HEK293 (cell line): ENCODE measurements around the gene MAP3K5.

Experiments used
- CTCF ChIA-PET: fragments of 350-600 bp; formaldehyde crosslinking; extraction: SDS; loops from one replicate; lab custom pipeline; 2021; ENCODE audit warnings: antibody characterized with exemption; lab: Yijun Ruan, JAX
- POLR2A ChIA-PET: fragments of 300-600 bp; formaldehyde crosslinking; extraction: SDS; loops from one replicate; lab custom pipeline; 2020; ENCODE audit warnings: antibody characterized with exemption, inconsistent platforms; lab: Yijun Ruan, JAX
- H3K27ac ChIP-seq: fragments of 200-500 bp; sonication (Bioruptor generic); 2 replicates; pipeline ENCODE4 v1.5.1; 2014; ENCODE audit warnings: low read depth, low read length, control low read depth, inconsistent platforms; ENCODE audit errors: extremely low read depth
- H3K36me3 ChIP-seq, 2 experiments: fragments of 200-500 bp in 1 of 2; sonication (Bioruptor generic) in 1 of 2; 1 replicate in 1 of 2; 2 replicates in 1 of 2; pipeline ENCODE4 v1.5.1; 2014 to 2017; ENCODE audit warnings: inconsistent platforms in 2 of 2, low read length in 2 of 2; ENCODE audit not compliant: control insufficient read depth in 2 of 2, insufficient read depth in 1 of 2
- H3K4me1 ChIP-seq: fragments of 200-500 bp; sonication (Bioruptor generic); 2 replicates; pipeline ENCODE4 v1.5.1; 2014; ENCODE audit warnings: mild to moderate bottlenecking, low read length, inconsistent platforms; ENCODE audit not compliant: control insufficient read depth, insufficient read depth
- H3K4me3 ChIP-seq: 2 replicates; pipeline ENCODE4 v1.5.1; 2011; ENCODE audit warnings: low read depth, mild to moderate bottlenecking, control low read depth, low read length, moderate library complexity
- H3K9me3 ChIP-seq: fragments of 200-500 bp; sonication (Bioruptor generic); 2 replicates; pipeline ENCODE4 v1.5.1; 2014; ENCODE audit warnings: low read depth, low read length, inconsistent platforms; ENCODE audit not compliant: control insufficient read depth, insufficient read depth
- BCL11A ChIP-seq: fragments of 450-650 bp; formaldehyde crosslinking; IDR thresholded peaks from 2 replicates; pipeline ENCODE4 v1.5.1; 2016; ENCODE audit warnings: low read depth, missing biosample characterization, missing genetic modification characterization
- GLIS1 ChIP-seq: fragments of 450-650 bp; formaldehyde crosslinking; IDR thresholded peaks from 2 replicates; pipeline ENCODE4 v1.5.1; 2016; ENCODE audit warnings: missing biosample characterization, missing genetic modification characterization
- HIC1 ChIP-seq: fragments of 450-650 bp; formaldehyde crosslinking; IDR thresholded peaks from 2 replicates; pipeline ENCODE4 v1.5.1; 2016; ENCODE audit warnings: missing biosample characterization, missing genetic modification characterization
- PRDM4 ChIP-seq: fragments of 450-650 bp; formaldehyde crosslinking; IDR thresholded peaks from 2 replicates; pipeline ENCODE4 v1.5.1; 2017; ENCODE audit warnings: missing biosample characterization, missing genetic modification characterization
- PRDM6 ChIP-seq: fragments of 450-650 bp; formaldehyde crosslinking; IDR thresholded peaks from 2 replicates; pipeline ENCODE4 v1.5.1; 2017; ENCODE audit warnings: missing biosample characterization, missing genetic modification characterization
- SP7 ChIP-seq: fragments of 450-650 bp; formaldehyde crosslinking; IDR thresholded peaks from 2 replicates; pipeline ENCODE4 v1.5.1; 2016; ENCODE audit warnings: missing biosample characterization, missing genetic modification characterization
- ZNF221 ChIP-seq: fragments of 450-650 bp; formaldehyde crosslinking; IDR thresholded peaks from 2 replicates; pipeline ENCODE4 v1.5.1; 2017; ENCODE audit warnings: missing biosample characterization, missing genetic modification characterization, borderline replicate concordance
- ZNF335 ChIP-seq: fragments of 450-650 bp; formaldehyde crosslinking; conservative IDR thresholded peaks from 2 replicates; pipeline ENCODE4 v1.5.1; 2016; ENCODE audit warnings: missing biosample characterization, missing genetic modification characterization
- ZNF521 ChIP-seq: fragments of 450-650 bp; formaldehyde crosslinking; IDR thresholded peaks from 2 replicates; pipeline ENCODE4 v1.5.1; 2017; ENCODE audit warnings: missing biosample characterization, mild to moderate bottlenecking, missing genetic modification characterization
- ZNF629 ChIP-seq: fragments of 450-650 bp; formaldehyde crosslinking; IDR thresholded peaks from 2 replicates; pipeline ENCODE4 v1.5.1; 2017; ENCODE audit warnings: missing biosample characterization, missing genetic modification characterization
- ZXDB ChIP-seq: fragments of 450-650 bp; formaldehyde crosslinking; IDR thresholded peaks from 2 replicates; pipeline ENCODE4 v1.5.1; 2016; ENCODE audit warnings: missing biosample characterization, missing genetic modification characterization
- TF ChIP-seq, protein P1 (sequence below): fragments of 450-650 bp; formaldehyde crosslinking; IDR thresholded peaks from 2 replicates; pipeline ENCODE4 v1.5.1; 2016; ENCODE audit warnings: missing biosample characterization, missing genetic modification characterization
- TF ChIP-seq, protein P2 (sequence below): fragments of 450-650 bp; IDR thresholded peaks from 2 replicates; pipeline ENCODE4 v1.5.1; 2018; ENCODE audit warnings: missing biosample characterization, missing genetic modification characterization
- TF ChIP-seq, protein P3 (sequence below): fragments of 450-650 bp; formaldehyde crosslinking; IDR thresholded peaks from 2 replicates; pipeline ENCODE4 v1.5.0; 2017; ENCODE audit warnings: missing biosample characterization, missing genetic modification characterization, borderline replicate concordance
- TF ChIP-seq, protein P4 (sequence below): fragments of 450-650 bp; formaldehyde crosslinking; IDR thresholded peaks from 2 replicates; pipeline ENCODE4 v1.5.1; 2016; ENCODE audit warnings: missing biosample characterization, missing genetic modification characterization, borderline replicate concordance

Gene MAP3K5

DNA sequence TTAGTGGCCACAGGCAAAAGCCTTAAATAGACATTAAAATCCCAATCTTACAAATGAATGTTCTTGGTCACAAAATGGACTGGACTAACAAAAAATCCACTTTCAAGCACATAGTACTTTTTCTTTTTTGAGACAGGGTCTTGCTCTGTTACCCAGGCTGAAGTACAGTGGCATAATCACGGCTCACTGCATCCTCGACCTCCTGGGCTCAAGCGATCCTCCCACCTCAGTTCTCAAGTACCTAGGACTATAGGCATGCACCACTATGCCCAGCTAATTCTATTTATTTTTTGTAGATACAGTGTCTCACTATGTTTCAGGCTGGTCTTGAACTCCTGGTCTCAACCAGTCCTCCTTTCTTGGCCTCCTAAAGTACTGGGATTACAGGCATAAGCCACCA lies 59.4 kb downstream of the MAP3K5 start (continued):
- no peak for TF ChIP-seq ZXDB
- TF ChIP-seq, protein P1, sequence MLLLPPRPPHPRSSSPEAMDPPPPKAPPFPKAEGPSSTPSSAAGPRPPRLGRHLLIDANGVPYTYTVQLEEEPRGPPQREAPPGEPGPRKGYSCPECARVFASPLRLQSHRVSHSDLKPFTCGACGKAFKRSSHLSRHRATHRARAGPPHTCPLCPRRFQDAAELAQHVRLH (tag by site-specific recombination): no peak
- no peak for TF ChIP-seq ZNF521
- TF ChIP-seq SP7 (tag by site-specific recombination): no peak
- TF ChIP-seq PRDM6 (tag by site-specific recombination): no peak

GRCh38 chr6:136729832-136730231 lies 62.4 kb downstream of the MAP3K5 start:
- H3K4me3 ChIP-seq: no peak overlapping the region
- TF ChIP-seq ZNF221: no peak
- TF ChIP-seq, protein P2, sequence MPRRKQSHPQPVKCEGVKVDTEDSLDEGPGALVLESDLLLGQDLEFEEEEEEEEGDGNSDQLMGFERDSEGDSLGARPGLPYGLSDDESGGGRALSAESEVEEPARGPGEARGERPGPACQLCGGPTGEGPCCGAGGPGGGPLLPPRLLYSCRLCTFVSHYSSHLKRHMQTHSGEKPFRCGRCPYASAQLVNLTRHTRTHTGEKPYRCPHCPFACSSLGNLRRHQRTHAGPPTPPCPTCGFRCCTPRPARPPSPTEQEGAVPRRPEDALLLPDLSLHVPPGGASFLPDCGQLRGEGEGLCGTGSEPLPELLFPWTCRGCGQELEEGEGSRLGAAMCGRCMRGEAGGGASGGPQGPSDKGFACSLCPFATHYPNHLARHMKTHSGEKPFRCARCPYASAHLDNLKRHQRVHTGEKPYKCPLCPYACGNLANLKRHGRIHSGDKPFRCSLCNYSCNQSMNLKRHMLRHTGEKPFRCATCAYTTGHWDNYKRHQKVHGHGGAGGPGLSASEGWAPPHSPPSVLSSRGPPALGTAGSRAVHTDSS (tag by site-specific recombination): no peak
- TF ChIP-seq ZNF335 (tag by site-specific recombination): no peak
- no peak for TF ChIP-seq PRDM4 (tag by site-specific recombination)
- no peak for TF ChIP-seq ZNF629 (tag by site-specific recombination)
- no peak for TF ChIP-seq HIC1 (tag by site-specific recombination)
- no peak for TF ChIP-seq GLIS1 (tag by site-specific recombination)
- TF ChIP-seq, protein P3, sequence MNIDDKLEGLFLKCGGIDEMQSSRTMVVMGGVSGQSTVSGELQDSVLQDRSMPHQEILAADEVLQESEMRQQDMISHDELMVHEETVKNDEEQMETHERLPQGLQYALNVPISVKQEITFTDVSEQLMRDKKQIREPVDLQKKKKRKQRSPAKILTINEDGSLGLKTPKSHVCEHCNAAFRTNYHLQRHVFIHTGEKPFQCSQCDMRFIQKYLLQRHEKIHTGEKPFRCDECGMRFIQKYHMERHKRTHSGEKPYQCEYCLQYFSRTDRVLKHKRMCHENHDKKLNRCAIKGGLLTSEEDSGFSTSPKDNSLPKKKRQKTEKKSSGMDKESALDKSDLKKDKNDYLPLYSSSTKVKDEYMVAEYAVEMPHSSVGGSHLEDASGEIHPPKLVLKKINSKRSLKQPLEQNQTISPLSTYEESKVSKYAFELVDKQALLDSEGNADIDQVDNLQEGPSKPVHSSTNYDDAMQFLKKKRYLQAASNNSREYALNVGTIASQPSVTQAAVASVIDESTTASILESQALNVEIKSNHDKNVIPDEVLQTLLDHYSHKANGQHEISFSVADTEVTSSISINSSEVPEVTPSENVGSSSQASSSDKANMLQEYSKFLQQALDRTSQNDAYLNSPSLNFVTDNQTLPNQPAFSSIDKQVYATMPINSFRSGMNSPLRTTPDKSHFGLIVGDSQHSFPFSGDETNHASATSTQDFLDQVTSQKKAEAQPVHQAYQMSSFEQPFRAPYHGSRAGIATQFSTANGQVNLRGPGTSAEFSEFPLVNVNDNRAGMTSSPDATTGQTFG (tag by site-specific recombination): no peak
- no peak for TF ChIP-seq BCL11A (tag by site-specific recombination)
- no peak for TF ChIP-seq ZXDB
- TF ChIP-seq, protein P4, sequence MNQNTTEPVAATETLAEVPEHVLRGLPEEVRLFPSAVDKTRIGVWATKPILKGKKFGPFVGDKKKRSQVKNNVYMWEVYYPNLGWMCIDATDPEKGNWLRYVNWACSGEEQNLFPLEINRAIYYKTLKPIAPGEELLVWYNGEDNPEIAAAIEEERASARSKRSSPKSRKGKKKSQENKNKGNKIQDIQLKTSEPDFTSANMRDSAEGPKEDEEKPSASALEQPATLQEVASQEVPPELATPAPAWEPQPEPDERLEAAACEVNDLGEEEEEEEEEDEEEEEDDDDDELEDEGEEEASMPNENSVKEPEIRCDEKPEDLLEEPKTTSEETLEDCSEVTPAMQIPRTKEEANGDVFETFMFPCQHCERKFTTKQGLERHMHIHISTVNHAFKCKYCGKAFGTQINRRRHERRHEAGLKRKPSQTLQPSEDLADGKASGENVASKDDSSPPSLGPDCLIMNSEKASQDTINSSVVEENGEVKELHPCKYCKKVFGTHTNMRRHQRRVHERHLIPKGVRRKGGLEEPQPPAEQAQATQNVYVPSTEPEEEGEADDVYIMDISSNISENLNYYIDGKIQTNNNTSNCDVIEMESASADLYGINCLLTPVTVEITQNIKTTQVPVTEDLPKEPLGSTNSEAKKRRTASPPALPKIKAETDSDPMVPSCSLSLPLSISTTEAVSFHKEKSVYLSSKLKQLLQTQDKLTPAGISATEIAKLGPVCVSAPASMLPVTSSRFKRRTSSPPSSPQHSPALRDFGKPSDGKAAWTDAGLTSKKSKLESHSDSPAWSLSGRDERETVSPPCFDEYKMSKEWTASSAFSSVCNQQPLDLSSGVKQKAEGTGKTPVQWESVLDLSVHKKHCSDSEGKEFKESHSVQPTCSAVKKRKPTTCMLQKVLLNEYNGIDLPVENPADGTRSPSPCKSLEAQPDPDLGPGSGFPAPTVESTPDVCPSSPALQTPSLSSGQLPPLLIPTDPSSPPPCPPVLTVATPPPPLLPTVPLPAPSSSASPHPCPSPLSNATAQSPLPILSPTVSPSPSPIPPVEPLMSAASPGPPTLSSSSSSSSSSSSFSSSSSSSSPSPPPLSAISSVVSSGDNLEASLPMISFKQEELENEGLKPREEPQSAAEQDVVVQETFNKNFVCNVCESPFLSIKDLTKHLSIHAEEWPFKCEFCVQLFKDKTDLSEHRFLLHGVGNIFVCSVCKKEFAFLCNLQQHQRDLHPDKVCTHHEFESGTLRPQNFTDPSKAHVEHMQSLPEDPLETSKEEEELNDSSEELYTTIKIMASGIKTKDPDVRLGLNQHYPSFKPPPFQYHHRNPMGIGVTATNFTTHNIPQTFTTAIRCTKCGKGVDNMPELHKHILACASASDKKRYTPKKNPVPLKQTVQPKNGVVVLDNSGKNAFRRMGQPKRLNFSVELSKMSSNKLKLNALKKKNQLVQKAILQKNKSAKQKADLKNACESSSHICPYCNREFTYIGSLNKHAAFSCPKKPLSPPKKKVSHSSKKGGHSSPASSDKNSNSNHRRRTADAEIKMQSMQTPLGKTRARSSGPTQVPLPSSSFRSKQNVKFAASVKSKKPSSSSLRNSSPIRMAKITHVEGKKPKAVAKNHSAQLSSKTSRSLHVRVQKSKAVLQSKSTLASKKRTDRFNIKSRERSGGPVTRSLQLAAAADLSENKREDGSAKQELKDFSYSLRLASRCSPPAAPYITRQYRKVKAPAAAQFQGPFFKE (tag by site-specific recombination): no peak
- TF ChIP-seq, all 188 proteins: peak for 0
- Histone ChIP-seq H3K27ac (no peak overlapping the region), H3K4me1 (peaks cover 6% of the 10 kb centered on the region; the same call in 1 of the 2 replicates), H3K36me3 (no peaks in the 10 kb centered on the region), H3K9me3 (no peaks in the 10 kb centered on the region)
- CTCF ChIA-PET: interaction anchor here (0.6 to 0.7 kb wide), 2 partner anchors 9 to 48 kb away, joined by 4 to 5 read pairs; no protein-coding TSS in a partner anchor
- POLR2A ChIA-PET: no interaction called here
